HG02571 (cell line): ENCODE measurements around the gene ARFGEF2.
A peak's percentile ranks its signal among the peaks of the same experiment; 100 is the strongest.

Experiments
- ATAC-seq: cut with Tn5 transposase; IDR thresholded peaks from one replicate; pipeline ENCODE4 v1.9.1; 2021; ENCODE audit warnings: mild to moderate bottlenecking, moderate library complexity; ENCODE audit not compliant: unreplicated experiment

Gene ARFGEF2

DNA sequence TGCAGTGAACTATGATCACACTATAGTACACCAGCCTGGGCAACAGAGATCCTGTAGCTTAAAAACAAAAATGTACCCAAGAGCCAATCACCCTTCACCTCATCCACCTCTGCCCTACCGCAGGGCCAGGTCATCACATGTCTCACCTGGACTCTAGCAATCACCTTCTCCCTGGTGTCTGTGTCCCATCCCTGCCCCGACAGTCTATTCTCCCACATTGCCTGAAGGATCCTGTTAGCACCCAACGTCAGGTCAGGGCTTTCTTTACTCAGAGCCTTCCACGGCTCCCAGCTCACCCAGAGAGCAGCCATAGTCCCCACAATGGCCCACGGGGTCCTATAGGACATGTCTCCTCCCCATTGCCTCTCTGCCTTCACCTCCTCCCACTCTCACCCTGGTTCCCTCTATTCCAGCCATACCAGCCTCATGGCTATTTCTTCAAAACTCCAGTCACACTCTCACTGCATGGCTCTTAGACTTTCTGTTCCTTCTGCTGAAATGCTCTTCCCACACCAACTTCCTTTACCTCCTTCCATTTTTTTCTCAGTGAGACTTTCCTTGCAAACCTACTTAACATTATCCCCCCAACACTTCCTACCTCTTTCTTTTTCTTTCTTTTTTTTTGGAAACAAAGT, 22.5 kb upstream of the ARFGEF2 start:
- no peak for ATAC-seq

DNA sequence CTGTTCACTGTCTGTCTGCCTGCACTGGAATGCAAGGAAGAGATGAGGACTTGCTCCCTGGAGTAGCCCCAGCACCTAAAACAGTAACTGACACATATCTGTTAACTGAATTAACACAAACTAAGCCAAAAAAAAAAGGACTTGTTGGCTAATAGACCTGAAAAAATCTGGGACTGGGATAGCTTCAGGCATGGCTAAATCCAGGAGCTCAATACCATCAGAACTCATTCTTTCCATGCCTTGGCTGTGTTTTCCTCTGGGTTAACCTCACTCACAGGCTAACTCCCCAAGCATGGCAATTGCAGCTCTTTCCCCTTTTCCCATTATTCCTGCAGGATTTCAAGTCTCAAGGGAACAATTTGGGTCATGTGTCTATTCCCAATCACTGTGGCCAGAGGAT, 21.6 kb upstream of the ARFGEF2 start:
- ATAC-seq = no peak

DNA sequence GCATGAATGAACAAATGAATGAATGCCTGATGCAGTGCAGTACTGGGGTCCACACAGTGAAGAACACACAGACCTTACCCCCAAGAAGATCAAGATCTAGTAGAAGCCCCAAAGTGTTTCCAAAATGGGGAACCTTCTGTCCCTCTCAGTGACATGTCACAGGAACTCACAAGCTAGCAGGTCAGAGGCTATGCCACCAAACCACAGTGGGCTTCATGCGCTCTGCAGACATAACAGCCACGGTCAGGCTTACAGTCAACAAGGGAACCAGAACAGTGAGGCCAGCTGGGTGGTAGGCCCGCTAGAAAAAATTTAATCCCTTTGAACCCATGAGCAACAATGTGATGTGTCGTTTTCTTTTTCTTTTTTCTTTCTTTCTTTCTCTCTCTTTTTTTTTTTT, 20.2 kb upstream of the ARFGEF2 start:
- no peak for ATAC-seq

DNA sequence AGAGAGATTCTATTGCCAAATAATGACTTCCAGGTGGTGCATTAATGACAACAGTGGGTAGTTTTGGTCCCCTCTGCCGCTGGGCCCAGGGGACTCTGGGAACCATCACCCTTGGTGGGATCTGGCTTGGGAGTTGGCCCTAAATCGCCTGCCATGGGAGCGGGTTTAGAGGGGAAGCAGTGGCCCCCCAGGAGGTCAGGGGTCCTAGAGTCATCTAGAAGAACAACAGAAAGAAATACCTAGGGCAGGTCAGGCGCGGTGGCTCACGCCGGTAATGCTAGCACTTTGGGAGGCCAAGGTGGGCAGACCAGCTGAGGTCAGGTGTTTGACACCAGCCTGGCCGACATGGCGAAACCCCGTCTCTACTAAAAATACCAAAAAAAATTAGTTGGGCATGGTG, 17.8 kb upstream of the ARFGEF2 start:
- ATAC-seq = no peak

DNA sequence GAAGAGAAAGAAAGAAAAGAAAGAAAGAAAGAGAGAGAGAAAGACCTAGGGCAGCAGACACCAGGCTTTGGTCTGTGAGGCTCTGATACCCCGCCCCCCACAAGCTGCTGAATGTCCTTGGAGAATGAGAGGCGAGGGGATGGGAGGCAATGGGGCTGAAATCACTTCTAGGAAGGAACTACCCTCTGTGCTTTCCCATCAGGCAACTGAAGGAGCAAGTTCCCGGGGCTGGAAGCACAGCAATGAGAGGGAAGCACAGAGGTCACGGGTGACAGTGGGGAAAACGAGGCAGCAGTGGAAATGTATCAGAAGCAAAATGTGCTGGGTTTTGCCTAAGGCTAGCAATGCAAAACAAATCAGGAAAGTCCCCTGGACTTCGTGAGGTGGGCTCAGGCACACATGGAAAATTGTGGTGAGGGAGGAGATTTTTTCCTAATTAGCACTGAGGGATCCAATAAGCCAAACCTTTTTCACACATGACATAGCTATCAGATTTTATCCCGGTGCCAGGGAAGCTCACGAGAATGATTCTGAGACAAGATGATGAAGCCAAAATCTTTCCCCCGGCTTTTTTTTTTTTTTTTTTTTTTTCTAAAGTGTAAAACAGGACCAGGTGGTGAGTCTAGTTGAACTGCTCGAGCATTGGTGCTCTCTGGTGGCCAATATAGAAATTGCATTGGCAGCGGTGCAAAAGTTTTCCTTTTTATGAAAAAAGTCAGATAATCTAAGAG, 16.8 kb upstream of the ARFGEF2 start:
- no peak for ATAC-seq

DNA sequence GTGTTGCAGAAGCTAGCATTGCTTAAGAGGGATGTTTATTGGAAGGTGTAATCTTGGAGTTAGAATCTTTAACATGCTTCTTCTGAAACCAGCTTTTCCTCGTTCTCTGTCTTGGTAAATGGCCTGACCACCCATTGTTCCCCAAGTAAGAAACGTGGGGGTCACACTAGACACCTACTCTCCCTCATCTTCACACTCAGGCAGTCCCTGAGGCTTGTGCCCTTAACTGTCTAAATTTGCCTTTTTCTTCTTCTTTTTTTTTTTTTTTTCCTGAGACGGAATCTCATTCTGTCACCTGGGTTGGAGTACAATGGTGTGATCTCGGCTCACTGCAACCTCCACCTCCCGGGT, 16.2 kb upstream of the ARFGEF2 start:
- no peak for ATAC-seq

DNA sequence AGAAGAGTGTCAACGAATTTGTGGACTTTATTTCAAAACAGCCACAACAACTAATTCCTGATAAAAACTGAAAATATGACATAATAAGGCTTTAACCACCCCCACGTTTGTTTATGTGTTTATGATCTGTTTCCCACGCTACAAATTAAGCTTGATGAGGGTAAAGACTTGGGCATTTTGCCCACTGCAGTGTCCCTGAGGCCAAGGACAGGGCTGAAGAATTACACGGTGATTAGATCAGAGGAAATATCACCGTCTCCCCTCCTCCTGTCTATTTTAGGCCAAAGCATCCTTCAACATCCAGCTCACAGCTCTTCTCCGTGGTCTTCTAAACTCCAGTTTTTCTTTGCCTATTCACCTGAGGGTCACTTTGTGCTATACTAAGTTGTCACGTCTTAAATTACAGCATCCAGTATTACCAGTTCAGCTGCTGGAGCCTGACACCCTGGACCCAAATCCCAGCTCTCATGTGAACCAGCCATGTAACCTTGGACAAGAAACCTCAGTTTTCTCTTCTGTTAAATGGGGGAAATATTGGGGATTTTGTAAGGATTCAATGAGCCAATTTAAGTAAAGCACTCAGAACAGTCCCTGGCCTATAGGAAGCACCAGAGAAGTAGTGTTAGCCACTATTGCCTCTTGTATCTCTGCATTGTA, 15.2 kb upstream of the ARFGEF2 start:
- no peak for ATAC-seq

DNA sequence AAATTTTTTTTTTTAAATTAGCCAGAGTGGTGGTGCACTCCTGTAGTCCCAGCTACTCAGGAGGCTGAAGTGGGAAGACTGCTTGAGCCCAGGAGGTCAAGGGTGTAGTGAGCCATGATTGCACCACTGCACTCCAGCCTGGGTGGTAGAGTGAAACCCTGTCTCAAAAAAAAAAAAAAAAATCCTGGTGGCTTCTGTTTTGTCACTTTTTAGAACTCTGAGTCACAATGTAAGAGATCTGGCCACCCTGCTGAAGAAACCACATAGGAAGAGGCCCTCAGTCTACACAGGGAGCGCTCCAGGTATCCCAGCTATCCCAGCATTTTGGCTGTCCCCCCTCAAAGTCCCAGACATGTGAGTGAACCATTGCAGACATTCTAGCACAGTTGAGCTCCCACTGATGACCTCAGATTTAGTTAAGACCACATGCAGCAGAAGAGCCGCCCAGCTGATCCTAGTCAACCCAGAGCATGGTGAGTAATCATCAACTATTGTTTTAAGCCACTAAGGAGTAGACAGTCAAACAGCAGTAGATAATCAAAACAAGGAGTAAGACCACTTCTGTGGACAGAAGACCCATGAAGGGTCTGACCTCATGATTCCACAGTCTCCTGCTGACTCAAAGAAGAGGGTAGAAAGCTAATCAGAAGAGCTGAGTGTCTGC, 12.7 kb upstream of the ARFGEF2 start:
- ATAC-seq = no peak

DNA sequence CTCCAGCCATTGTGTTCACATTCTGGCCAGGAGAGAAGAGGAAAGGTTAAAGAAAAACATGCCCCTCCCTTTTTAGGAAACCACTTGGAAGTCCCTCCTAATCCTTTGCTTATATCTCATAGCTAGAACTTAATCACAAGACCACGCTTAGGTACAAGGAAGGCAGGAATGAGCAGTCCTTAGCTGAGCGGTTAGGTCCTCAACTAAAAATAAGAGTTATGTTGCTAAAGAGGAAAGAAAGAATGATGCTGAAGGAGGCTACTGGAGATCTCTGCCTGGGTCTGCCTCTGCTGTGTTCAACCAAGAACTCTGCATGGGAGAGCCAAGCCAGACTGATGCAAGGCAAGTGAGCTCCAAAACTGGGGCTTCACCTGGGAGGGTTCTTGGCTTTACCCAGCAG, 11.6 kb upstream of the ARFGEF2 start:
- no peak for ATAC-seq

DNA sequence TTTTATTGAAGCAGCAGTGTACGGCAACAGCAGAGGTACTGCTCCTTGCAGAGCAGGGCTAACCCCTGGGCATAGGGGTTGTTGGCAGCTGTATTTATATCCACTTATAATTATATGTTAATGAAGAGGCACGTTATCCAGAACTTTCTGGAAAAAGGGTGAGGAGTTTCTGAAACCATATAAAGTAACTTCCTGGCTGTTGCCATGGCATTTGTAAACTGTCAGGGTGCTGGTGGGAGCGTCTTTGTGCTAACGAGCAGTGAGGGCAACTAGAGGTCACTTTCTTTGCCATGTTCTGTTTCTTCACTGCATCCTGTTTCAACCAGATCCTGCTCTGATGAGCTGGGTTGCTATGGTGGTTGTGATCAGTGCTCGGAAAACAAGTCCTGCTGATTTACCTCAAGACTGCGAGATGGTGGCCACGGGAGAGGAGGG, 11.1 kb upstream of the ARFGEF2 start:
- no peak for ATAC-seq

DNA sequence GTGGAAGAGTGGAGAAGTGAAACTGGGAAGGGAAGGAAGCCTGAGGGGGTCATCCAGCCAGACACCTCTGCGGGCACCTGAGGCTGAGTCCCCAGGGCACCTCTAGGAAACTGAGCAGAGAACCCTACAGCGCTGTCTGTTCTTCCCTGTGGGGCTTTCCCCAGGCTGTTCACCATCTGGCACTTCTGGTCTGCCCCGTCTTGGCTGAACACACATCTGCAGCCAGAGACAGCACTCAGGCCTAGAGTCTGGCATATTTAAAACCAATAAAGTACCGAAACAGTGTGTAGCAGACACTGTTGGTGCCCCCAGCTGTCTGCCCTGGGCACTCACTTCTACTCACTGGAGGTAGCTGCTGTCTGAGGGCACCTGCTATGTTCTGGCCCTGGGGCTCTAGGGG, 9.4 kb upstream of the ARFGEF2 start:
- peak; percentile 86 for ATAC-seq

DNA sequence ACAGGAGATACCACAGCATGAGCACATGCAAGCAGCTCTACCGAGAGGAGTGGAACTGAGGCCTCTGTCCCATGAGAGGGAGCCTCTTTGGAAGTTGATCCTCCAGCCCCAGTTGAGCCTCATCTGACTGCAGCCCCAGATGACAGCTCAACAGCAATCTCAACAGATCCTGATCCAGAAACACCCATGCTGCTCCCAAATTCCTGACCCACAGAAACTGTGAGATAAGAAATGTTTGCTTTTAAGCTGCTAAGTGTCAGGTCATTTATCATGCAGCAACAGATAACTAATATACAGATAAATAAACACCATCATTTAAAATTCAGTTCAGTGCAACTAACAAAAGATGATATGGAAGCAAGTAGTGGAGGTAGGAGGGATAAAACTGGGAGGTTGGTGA, 4.8 kb upstream of the ARFGEF2 start:
- ATAC-seq = no peak

DNA sequence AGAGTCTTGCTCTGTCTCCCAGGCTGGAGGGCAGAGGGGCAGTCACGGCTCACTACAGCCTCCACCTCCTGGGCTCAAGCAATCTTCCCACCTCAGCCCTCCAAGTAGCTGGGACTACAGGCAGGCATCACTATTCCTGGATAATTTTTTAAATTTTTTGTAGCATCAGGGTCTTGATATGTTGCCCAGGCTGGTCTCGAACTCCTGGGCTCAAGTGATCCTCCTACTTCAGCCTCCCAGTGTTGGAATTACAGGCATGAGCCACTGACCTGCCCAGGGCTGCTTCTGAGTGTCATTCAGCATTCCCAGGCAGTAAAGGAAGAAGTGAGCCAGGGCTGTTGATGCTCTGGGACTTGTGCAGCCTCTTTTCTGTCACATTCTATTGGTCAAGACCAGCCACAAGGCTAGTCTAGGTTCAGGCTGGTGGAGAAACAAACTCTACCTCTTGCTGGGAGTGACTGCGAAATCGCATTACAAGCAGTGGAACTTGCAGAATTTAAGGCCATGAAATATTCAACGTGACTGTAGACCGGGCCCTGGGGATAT, 2.1 kb upstream of the ARFGEF2 start:
- ATAC-seq = no peak

DNA sequence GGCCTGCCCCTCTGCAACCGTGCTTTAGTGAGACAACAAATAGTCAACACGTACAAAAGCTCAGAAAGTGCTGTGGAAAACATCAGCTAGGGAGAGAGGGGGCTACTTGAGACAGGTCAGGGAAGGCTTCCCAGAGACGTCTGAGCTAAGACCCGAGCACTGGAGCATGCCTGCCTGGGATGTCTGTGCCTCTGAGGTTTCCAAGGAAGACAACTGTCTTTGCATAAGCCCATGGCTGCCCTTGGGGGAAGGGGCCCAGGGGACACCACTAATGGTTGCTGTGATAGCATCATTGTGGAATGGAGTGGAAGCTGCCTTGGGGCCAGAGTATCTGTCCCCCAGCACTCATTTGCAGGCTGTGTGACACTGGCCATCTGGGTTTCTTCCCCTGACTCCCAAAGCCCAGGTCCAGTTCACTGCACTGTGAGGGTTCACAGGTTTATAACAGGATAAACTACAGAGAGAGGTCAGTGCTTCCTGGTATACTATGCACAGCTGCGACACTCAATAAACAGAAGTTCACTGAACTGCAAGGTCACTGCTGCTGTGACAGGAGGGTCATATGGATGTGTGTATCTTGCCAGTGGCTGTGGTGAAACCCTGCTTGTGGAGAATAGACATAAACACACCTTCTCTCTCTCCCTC, 1.5 kb upstream of the ARFGEF2 start:
- ATAC-seq = no peak

DNA sequence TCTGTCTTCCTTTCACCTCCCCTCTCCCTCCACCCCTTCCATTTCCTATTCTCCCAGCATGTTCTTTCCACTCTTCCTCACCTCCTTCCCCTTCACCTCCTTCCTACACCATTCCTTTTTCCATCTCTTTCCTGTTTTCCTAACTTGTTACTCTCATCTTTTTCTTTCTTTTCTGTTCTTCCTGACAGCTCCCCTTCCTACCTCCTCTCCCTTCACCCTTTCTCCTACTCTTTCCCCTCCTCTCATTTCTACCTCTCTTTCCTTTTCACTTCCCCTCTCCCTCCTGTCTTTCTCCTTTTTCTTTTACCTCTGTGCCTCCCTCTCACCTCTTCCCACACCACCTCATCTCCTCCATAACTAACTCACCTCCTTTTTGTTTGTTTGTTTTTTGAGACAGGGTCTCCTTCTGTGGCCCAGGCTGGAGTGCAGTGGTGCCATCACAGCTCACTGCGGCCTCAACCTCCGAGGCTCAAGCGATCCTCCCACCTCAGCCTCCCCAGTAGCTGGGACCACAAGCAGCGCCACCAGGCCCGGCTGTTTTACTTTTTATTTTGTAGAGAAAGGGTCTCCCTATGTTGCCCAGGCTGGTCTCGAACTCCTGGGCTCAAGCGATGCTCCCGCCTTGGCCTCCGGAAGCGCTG, 864 bp upstream of the ARFGEF2 start:
- ATAC-seq = no peak

DNA sequence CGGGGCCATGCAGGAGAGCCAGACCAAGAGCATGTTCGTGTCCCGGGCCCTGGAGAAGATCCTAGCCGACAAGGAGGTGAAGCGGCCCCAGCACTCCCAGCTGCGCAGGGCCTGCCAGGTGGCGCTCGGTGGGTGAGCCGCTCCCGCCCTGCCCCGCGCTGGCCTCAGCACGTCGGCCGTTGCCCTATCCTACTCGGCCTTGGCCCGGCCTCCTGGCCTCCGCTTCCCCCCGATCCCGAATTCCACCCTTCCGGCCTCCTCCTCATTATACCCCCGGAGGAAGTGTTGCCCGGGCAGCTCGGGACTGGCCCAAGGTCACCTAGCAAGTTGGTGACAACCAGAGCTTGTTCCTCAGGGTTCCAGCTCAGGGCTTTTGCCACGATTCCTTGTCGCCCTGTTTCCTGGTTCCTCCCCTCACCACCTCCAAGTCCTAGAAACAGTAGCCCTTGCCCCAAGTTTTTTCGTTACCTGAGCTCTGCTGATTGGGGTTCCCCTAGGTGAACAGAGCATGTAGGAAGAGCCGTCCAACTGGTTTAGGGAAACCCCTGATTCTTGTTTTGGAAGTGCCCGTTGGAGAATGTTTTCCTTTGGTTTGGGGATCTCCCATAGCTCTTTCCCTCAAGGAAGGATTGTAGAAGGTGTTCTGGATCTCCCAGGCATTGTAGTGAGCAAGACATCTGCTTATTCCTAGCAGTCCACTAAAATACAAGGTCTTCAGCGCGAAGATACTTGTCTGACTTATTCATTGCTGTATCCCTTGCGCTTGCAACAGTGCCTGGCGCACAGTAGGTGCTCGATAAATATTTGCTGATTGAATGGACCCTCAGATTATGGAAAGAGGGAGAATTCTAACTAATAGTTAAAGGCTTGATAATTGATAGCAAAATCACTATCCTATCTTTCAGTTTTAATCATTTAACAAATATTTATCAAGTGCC, 641 bp downstream of the ARFGEF2 start:
- ATAC-seq = peak; percentile 34

DNA sequence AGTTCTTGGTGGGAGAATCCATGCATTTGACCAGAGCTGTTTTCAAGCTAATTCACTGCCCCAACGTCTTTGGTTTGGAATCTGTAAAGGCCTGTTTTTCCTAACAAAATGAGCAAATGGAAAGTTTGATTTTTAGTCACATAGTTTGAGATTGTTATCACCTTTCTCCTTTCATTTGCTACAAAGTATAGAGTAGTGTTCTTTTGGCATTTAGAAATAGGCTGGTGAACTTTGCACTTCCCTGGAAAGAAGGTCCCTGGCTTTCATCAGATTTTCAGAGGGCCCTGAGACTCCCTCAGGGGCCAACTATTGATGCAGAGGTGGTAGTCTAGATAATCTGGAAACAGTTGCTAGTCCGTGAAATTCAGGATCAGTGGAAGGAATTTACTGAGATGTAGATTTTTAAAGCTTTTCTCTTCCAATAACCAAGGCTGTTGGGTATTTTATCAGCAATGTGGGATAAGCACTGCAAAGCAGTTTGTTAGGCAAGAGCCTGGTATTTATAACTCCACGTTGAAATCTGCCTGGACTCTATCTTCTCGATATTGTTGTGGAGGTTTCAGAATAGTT, 1.7 kb downstream of the ARFGEF2 start:
- ATAC-seq = no peak

DNA sequence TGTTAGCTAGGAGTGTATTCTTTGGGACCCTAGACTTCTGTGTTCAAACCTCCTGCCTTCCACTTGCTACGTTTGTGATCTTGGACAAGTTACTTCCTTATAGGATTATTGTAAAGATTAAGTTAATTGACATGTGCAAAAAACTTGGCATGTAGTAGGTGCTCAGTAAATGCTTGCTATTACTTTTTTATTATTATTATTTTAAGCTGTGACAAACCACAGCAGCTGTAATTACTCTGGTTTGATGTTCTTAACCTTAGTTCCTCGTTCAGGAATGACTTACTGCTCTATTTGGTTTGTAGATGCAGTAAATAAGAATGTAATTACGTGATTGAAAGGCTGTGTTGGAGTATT, 3.2 kb downstream of the ARFGEF2 start:
- ATAC-seq = no peak

DNA sequence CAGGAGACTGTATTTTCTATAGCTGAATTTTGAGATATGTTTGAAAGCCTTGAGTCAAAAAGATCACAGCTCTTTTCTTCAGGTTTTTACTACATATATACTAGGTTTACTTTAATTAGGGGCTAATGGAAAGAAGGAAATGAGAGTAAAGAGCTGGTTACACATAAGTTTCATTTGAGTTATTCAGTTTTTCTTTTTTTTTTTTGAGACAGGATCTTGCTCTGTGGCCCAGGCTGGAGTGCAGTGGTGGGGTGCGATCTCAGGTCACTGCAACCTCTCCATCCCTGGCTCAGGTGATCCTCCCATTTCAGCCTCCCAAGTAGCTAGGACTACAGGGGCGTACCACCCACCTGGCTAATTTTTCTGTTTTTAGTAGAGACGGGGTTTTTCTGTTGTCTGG, 4.8 kb downstream of the ARFGEF2 start:
- no peak for ATAC-seq
